ENCODE measurements around the gene GPD2.

GRCh38 chr2:156427074-156427473 is 9.1 kb upstream of the GPD2 start:
- TF ChIP-seq, protein P1, sequence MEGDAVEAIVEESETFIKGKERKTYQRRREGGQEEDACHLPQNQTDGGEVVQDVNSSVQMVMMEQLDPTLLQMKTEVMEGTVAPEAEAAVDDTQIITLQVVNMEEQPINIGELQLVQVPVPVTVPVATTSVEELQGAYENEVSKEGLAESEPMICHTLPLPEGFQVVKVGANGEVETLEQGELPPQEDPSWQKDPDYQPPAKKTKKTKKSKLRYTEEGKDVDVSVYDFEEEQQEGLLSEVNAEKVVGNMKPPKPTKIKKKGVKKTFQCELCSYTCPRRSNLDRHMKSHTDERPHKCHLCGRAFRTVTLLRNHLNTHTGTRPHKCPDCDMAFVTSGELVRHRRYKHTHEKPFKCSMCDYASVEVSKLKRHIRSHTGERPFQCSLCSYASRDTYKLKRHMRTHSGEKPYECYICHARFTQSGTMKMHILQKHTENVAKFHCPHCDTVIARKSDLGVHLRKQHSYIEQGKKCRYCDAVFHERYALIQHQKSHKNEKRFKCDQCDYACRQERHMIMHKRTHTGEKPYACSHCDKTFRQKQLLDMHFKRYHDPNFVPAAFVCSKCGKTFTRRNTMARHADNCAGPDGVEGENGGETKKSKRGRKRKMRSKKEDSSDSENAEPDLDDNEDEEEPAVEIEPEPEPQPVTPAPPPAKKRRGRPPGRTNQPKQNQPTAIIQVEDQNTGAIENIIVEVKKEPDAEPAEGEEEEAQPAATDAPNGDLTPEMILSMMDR (IDR thresholded peaks at IDR 0.05 in 4 of 5, conservative IDR thresholded peaks at IDR 0.05 in 1 of 5): no peak
- no peak for TF ChIP-seq POLR2A (IDR thresholded peaks at IDR 0.05)
